ENCODE measurements around the gene ELP2.

- TF ChIP-seq POLR2A (IDR thresholded peaks at IDR 0.05; ENCODE audit: low read depth, low read length) (no peak), TAF1 (IDR thresholded peaks at IDR 0.05; ENCODE audit: low read depth, low read length) (no peak), POLR2AphosphoS5 (IDR thresholded peaks at IDR 0.05; ENCODE audit: low read depth, low read length) (no peak), POU2F2 (IDR thresholded peaks at IDR 0.05; ENCODE audit: low read depth, low read length) (no peak)
Measured at GRCh38 chr18:36215577-36215976, 85.9 kb downstream of the ELP2 start.

Measured in GM12891 (cell line).